HG02678 (cell line): Measurements from ENCODE around the gene NUDT1.
A peak's percentile ranks its signal among the peaks of the same experiment; 100 is the strongest.

Experiments used
- ATAC-seq: cut with Tn5 transposase; IDR thresholded peaks from one replicate; pipeline ENCODE4 v1.9.1; 2021; ENCODE audit warnings: mild to moderate bottlenecking, moderate library complexity; ENCODE audit not compliant: unreplicated experiment

The NUDT1 gene

DNA sequence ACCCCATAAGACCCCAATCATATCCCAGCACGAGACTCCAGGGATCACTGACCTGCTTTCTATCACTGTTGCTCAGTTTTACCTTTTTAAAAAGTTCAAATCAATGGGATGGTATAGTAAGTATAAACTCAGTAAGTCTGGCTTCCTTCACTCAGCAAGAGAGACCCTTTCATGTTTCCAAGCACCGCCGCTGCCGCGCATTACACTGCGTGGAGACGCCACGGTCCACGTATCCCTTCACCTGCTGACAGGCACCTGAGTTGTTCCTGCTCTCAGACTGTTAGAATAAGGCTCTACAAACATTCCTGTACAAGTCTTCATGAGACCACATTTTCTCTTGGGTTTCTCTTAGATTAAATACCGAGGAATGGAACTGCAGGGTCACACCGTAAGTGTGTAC is 37.6 kb upstream of the NUDT1 start:
- ATAC-seq = no peak

GRCh38 chr7:2205036-2205780 is 36.8 kb upstream of the NUDT1 start:
- ATAC-seq = no peak

GRCh38 chr7:2208712-2209111 is 33.3 kb upstream of the NUDT1 start:
- ATAC-seq = no peak

DNA sequence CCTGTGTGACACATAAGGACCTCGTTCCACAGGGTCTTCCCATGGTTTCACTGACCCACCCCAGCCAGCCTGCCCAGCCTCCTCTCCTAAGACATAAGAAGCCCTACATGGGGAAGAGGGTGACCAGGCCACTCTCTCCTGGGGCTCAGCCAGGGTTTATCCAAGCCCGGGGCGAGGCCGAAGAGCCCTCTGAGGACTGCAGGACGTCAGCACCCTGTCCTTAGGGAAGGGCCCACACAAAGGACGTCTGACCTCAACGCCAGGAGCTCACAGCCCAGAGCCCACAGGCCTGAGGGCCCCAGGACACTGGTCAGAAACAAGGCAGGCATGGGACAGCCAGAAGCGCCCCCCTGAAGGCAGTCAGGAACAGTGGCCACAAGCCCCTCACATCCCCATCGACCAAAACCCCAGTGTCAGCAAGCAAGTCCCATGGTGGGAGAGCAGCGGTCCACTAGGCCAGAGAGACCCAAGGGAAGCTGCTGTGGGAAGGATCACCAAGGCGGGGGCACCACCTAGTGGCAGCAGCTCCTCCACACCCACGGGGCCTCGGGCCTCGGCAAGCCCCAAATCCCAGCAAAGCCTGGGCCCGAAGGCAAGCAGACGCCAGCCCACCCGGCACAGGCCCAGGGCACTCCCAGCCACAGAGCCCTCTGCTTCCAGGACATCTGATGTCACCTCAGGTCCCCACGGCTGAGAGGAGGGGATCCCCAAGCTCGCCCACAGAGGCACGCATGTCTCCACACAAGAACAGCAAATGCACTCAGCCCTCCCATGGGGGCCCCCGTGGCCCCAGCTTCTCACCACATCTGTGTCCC is 32.7 kb upstream of the NUDT1 start:
- peak; percentile 64 for ATAC-seq

DNA sequence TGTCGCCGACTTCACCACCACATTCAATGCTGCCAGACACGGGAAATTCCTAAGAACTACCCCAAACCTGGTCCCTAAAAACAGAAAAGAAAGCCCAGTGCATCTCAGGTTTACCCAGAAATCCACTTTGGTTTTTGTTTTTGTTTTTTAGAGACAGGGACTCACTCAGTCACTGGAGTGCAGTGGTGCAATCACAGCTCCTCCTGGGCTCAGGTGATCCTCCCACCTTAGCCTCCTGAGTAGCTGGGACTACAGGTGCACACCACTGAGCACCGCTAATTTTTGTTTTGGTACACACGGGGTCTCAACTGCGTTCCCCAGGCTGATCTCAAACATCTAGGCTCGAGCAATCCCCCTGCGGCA is 32.1 kb upstream of the NUDT1 start:
- ATAC-seq = no peak

- no peak for ATAC-seq
These were observed 31.3 kb upstream of the NUDT1 start for GRCh38 chr7:2210551-2211258.

- no peak for ATAC-seq
These were observed 30.7 kb upstream of the NUDT1 start for GRCh38 chr7:2211259-2211880.

DNA sequence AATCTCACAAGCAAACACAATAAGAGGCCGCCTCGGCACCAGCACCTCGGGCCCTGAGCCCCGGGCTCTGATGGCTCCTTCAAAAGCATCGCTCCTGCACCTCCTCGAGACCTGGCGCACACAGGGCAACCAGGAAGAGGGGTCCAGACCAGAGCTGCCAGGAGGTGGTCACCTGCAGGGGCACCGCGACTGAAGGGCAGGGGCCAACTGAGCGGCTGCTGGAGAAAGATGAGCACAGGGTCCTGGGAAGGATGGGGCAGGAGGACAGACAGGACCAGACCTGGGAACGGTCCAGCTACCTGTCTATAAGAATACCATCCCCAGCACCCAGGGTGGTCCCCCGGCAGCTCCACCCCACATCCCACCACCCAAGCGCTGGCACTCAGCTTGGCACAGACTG is 30.1 kb upstream of the NUDT1 start:
- no peak for ATAC-seq

- no peak for ATAC-seq
These were observed 29.1 kb upstream of the NUDT1 start for GRCh38 chr7:2212906-2213305.

GRCh38 chr7:2213551-2214215 is 28.3 kb upstream of the NUDT1 start:
- no peak for ATAC-seq

DNA sequence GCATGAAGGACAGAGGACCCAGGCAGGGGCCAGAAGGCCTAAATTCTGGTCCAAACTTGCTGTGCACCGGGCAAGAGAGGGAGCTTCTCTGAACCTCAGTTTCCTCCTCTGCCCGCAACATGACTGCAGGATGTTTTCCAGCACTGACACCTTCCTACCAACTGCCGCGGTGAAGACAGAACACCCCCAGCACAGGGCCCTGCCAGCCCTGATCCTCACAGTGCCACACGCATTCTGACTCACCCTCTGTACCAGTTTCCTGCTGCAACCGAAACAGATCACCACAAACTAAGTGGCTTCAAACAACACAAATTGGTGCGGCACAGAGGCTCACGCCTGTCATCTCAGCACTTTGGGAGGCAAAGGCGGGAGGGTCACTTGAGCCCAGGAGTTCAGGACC is 27.4 kb upstream of the NUDT1 start:
- no peak for ATAC-seq

- ATAC-seq = no peak
These were observed 26.2 kb upstream of the NUDT1 start for GRCh38 chr7:2215851-2216250.

DNA sequence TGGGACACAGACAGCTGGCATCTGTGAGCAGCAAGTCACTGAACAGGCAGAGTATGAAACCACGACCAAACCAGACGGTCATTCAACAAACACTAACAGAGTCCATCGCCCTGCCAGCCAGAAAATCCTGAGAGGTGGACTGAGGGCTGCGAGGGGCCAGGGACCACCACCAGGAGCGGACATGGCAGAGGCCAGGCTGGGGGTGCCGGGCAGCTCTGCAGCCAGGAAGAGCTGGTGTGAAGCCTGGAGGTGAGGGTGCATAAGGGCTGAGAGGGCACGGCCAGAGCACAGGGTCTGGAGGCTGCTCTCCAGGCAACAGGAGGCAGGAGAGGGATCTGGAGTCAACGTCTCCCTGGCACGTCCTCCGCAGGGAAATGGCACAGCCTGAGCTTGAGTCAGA is 24.8 kb upstream of the NUDT1 start:
- no peak for ATAC-seq

DNA sequence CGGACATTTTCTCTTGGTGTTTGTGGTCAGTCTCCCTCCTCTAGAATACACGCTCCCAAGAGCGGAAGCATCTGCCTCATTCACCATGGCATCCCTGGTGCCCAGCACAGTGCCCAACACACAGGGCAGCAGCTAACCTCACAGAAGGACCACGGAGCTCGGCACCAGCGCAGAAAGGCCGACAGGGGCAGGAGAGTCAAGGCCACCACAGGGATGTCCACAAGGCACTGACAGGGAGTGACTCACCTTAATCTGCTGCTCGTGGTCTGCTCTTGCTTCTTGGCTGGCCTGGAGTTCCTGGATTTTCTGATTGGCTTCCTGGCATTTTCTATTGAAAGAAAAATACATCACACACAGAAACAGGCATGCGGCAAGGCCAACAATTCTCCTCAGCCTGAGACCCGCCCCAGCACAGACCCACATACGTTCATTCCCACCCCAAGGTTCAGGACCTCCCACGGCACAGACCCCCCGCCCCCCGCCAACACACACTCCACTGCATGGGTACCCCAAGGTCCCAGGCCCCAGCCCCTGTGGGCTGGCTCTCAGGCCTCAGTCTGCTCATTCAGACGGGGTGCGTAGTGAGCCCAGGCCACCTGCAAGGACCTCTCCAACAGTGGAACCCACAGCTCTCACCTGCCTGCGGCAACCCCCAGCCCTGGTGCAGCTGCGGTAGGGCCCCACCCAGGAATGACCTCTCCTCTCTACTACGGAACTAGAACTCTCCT is 24.1 kb upstream of the NUDT1 start:
- no peak for ATAC-seq

GRCh38 chr7:2218444-2218785 is 23.6 kb upstream of the NUDT1 start:
- ATAC-seq = no peak

- no peak for ATAC-seq
These were observed 22.9 kb upstream of the NUDT1 start for GRCh38 chr7:2219136-2219535.

GRCh38 chr7:2219606-2220005 is 22.4 kb upstream of the NUDT1 start:
- ATAC-seq = no peak

GRCh38 chr7:2220030-2220429 is 22.0 kb upstream of the NUDT1 start:
- ATAC-seq = no peak

DNA sequence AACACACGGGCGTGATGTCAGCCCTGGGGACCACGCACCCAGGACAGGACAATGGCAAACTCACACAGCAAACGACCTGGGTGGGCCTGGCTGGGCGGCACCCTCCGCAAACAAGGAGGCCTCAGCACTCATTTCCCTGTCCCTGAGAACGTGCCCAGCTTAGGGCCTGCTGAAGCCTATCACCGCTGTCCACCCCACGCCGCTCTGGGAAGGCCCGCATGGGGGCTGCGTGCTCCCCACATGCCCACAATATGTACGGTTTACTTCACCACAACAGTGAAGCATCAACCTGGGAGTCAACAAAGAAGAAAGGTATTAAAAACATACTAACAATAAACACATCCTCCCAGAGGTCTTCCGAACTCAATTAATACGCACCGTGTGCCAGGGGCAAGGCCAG is 21.5 kb upstream of the NUDT1 start:
- no peak for ATAC-seq

DNA sequence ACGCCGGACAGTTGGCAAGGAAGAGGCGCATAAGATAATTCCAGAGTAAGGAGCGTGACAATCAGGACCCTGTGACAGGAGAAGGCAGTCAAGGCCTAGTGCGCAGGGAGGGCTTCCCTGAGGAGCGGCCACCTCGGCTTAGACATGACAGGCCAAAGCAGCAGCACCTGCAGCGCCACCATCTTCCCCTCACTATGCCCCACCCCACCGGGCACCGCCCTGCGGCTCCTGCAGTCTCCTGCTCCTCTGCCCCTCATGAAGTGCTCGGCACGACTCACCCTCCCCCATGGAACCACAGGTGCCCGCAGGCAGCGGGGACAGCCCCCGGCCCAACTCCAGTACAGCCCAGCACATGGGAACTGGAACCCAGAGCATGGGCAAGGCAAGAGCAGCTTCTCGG is 21.1 kb upstream of the NUDT1 start:
- no peak for ATAC-seq
